IMR-90 (cell line): ENCODE measurements around the gene TBPL1.

Experiments
- BHLHE40 ChIP-seq: fragments of 150-350 bp; IDR thresholded peaks from 2 replicates; pipeline ENCODE4 v1.6.1; 2016; ENCODE audit warnings: mild to moderate bottlenecking, low read depth, low read length
- CEBPB ChIP-seq: IDR thresholded peaks from 2 replicates; pipeline ENCODE4 v1.6.1; 2012; ENCODE audit warnings: low read depth, low read length, improper control_type of control experiment
- CTCF ChIP-seq: conservative IDR thresholded peaks from 2 replicates; pipeline ENCODE4 v1.5.1; 2012; ENCODE audit warnings: mild to moderate bottlenecking, low read depth, low read length, improper control_type of control experiment
- MAFK ChIP-seq: IDR thresholded peaks from 2 replicates; pipeline ENCODE4 v1.6.1; 2012; ENCODE audit warnings: low read depth, low read length, improper control_type of control experiment
- MXI1 ChIP-seq: IDR thresholded peaks from 2 replicates; pipeline ENCODE4 v1.6.1; 2012; ENCODE audit warnings: low read depth, mild to moderate bottlenecking, low read length, moderate library complexity, borderline replicate concordance
- NFE2L2 ChIP-seq: fragments of 150-350 bp; IDR thresholded peaks from 2 replicates; pipeline ENCODE4 v1.6.1; 2016; ENCODE audit warnings: low read depth, mild to moderate bottlenecking, low read length
- POLR2A ChIP-seq: IDR thresholded peaks from 2 replicates; pipeline ENCODE4 v1.6.1; 2012; ENCODE audit warnings: mild to moderate bottlenecking, low read depth, low read length
- RAD21 ChIP-seq: IDR thresholded peaks from 2 replicates; pipeline ENCODE4 v1.6.1; 2012; ENCODE audit warnings: low read length, improper control_type of control experiment
- SMC3 ChIP-seq: fragments of 150-350 bp; IDR thresholded peaks from 2 replicates; pipeline ENCODE4 v1.6.1; 2016; ENCODE audit warnings: low read depth, mild to moderate bottlenecking, antibody characterized with exemption, low read length, moderate library complexity
- TF ChIP-seq, protein P1 (sequence below): fragments of 150-350 bp; IDR thresholded peaks from 2 replicates; pipeline ENCODE4 v1.6.1; 2017; ENCODE audit warnings: mild to moderate bottlenecking, antibody characterized with exemption, low read length, low read depth

GRCh38 chr6:133948472-133948871 lies 4.6 kb upstream of the TBPL1 start:
- TF ChIP-seq POLR2A (no peak), CTCF (no peak), BHLHE40 (no peak), MAFK (no peak), CEBPB (no peak), RAD21 (no peak), SMC3 (no peak), NFE2L2 (no peak), MXI1 (no peak)
- TF ChIP-seq, protein P1, sequence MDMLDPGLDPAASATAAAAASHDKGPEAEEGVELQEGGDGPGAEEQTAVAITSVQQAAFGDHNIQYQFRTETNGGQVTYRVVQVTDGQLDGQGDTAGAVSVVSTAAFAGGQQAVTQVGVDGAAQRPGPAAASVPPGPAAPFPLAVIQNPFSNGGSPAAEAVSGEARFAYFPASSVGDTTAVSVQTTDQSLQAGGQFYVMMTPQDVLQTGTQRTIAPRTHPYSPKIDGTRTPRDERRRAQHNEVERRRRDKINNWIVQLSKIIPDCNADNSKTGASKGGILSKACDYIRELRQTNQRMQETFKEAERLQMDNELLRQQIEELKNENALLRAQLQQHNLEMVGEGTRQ, result no peak
